ENCODE measurements around the gene MCOLN2. TPM values are rescaled to one million over a fixed set of nuclear protein-coding genes. Genes with fewer than 3 reads are reported as not detected.

The MCOLN2 gene
- total and polyA plus RNA-seq, 2 of the 13 experiments (the other 11 are each of a cell fraction or from before 2014, with no cell fraction given), result not detected

- no TSS peak for BruUV-seq (replicated peaks)
- Histone ChIP-seq H3K79me2 (ENCODE audit: insufficient read depth, low read length) (no peaks in the 10 kb centered on the region), H3K9ac (ENCODE audit: insufficient read depth, low read depth, low read length) (no peak overlapping the region), H3K4me3 (replicated peaks in 1 of 3; ENCODE audit: insufficient read depth in 1 of 3, low read depth in 2 of 3, low read length in 3 of 3) (no peak overlapping the region), H3K9me3 (ENCODE audit: low read length) (no peaks in the 10 kb centered on the region), H3K36me3 (replicated peaks in 1 of 2; ENCODE audit: control insufficient read depth in 1 of 2, insufficient read depth in 2 of 2, low read length in 2 of 2) (no peaks in the 10 kb centered on the region), H3K27me3 (ENCODE audit: control insufficient read depth in 1 of 2, insufficient read depth in 2 of 2, low read length in 2 of 2) (peaks cover 0 to 19% of the 10 kb centered on the region in 2 experiments; a peak in 2 of 5 replicates), H4K20me1 (ENCODE audit: insufficient read depth, low read length) (no peaks in the 10 kb centered on the region), H3K4me2 (ENCODE audit: low read depth, low read length) (no peak overlapping the region), H3K27ac (ENCODE audit: extremely low read length, insufficient read depth, low read length) (no peak overlapping the region), H3K4me1 (ENCODE audit: insufficient read depth, low read length) (no peaks in the 10 kb centered on the region), H2AFZ (ENCODE audit: low read length) (no peak overlapping the region)
- POLR2A ChIA-PET, result no interaction called here
- CTCF ChIA-PET (ENCODE audit: low intra/inter-chr PET ratio, low total read pairs), result no interaction called here
- DNase-seq (ENCODE audit: low spot score), result no peak
- TF ChIP-seq ZNF530 (CRISPR knock-in tag; IDR thresholded peaks at IDR 0.05; ENCODE audit: low read depth), result no peak
- no peak for TF ChIP-seq ZNF432 (CRISPR knock-in tag; IDR thresholded peaks at IDR 0.05; ENCODE audit: borderline replicate concordance)
- no peak for TF ChIP-seq STAG1 (CRISPR knock-in tag; IDR thresholded peaks at IDR 0.05)
- TF ChIP-seq JUNB (CRISPR knock-in tag; IDR thresholded peaks at IDR 0.05; ENCODE audit: borderline replicate concordance), result no peak
- TF ChIP-seq, protein P1, sequence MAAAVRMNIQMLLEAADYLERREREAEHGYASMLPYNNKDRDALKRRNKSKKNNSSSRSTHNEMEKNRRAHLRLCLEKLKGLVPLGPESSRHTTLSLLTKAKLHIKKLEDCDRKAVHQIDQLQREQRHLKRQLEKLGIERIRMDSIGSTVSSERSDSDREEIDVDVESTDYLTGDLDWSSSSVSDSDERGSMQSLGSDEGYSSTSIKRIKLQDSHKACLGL (CRISPR knock-in tag; IDR thresholded peaks at IDR 0.05), result no peak
- TF ChIP-seq, protein P2, sequence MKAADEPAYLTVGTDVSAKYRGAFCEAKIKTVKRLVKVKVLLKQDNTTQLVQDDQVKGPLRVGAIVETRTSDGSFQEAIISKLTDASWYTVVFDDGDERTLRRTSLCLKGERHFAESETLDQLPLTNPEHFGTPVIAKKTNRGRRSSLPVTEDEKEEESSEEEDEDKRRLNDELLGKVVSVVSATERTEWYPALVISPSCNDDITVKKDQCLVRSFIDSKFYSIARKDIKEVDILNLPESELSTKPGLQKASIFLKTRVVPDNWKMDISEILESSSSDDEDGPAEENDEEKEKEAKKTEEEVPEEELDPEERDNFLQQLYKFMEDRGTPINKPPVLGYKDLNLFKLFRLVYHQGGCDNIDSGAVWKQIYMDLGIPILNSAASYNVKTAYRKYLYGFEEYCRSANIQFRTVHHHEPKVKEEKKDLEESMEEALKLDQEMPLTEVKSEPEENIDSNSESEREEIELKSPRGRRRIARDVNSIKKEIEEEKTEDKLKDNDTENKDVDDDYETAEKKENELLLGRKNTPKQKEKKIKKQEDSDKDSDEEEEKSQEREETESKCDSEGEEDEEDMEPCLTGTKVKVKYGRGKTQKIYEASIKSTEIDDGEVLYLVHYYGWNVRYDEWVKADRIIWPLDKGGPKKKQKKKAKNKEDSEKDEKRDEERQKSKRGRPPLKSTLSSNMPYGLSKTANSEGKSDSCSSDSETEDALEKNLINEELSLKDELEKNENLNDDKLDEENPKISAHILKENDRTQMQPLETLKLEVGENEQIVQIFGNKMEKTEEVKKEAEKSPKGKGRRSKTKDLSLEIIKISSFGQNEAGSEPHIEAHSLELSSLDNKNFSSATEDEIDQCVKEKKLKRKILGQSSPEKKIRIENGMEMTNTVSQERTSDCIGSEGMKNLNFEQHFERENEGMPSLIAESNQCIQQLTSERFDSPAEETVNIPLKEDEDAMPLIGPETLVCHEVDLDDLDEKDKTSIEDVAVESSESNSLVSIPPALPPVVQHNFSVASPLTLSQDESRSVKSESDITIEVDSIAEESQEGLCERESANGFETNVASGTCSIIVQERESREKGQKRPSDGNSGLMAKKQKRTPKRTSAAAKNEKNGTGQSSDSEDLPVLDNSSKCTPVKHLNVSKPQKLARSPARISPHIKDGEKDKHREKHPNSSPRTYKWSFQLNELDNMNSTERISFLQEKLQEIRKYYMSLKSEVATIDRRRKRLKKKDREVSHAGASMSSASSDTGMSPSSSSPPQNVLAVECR (CRISPR knock-in tag; IDR thresholded peaks at IDR 0.05; ENCODE audit: borderline replicate concordance), result no peak
- TF ChIP-seq SMAD9 (CRISPR knock-in tag; IDR thresholded peaks at IDR 0.05), result no peak
- TF ChIP-seq, protein P3, sequence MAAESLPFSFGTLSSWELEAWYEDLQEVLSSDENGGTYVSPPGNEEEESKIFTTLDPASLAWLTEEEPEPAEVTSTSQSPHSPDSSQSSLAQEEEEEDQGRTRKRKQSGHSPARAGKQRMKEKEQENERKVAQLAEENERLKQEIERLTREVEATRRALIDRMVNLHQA (CRISPR knock-in tag; IDR thresholded peaks at IDR 0.05), result no peak
- TF ChIP-seq NFIC (IDR thresholded peaks at IDR 0.05; ENCODE audit: low read length), result no peak
- no peak for TF ChIP-seq JDP2 (CRISPR knock-in tag; IDR thresholded peaks at IDR 0.05; ENCODE audit: borderline replicate concordance)
- TF ChIP-seq ZNF496 (CRISPR knock-in tag; IDR thresholded peaks at IDR 0.05; ENCODE audit: insufficient replicate concordance), result no peak
- TF ChIP-seq TRIM24 (CRISPR knock-in tag; IDR thresholded peaks at IDR 0.05), result no peak
- no peak for TF ChIP-seq SUZ12 (IDR thresholded peaks at IDR 0.05; ENCODE audit: low read depth, low read length)
- TF ChIP-seq MLLT10 (CRISPR knock-in tag; IDR thresholded peaks at IDR 0.05), result no peak
- TF ChIP-seq ZNF547 (CRISPR knock-in tag; IDR thresholded peaks at IDR 0.05), result no peak
- no peak for TF ChIP-seq ZNF253 (CRISPR knock-in tag; IDR thresholded peaks at IDR 0.05; ENCODE audit: borderline replicate concordance)
- in situ Hi-C loops (cut with HindIII; ENCODE audit: extremely low pct_ligation_motif_present, low pct_unique_long_range_greater_than_20kb) (no loop called here), intact Hi-C loops (cut with micrococcal nuclease; ENCODE audit: unreplicated experiment) (no loop called here)
- WGBS (ENCODE audit: low lambda C conversion rate), result 8% methylated on average over 2 of the region's 2 CpGs
- no peak for FAIRE-seq
- no peak for ATAC-seq
Measured at GRCh38 chr1:84896279-84896678, 100.6 kb downstream of the MCOLN2 start.

Measured in HepG2 (cell line).